CD4-positive, CD25-positive, alpha-beta regulatory T cell (primary cell): ENCODE results near the gene TGFB1I1. TPM values are rescaled to one million over a fixed set of nuclear protein-coding genes. Genes with fewer than 3 reads are reported as not detected.
"Not testable (repeated sequence)": the region's sequence is repeated elsewhere in the genome, so short reads cannot be mapped to it uniquely, and the experiment has no call there.

Experiments
- ATAC-seq, 2 donors: fragments of 150-1000 bp; cut with Tn5 transposase; one replicate each; pipeline ENCODE4 v1.10.0; 2021; ENCODE audit warnings: low read depth in 2 of 2, moderate number of reproducible peaks in 2 of 2, moderate library complexity in 1 of 2
- DNase-seq, 3 donors: peaks; one replicate each; pipeline versions ENCODE4 v3.0.0 to v3.0.0-alpha.2; 2012 to 2022; ENCODE audit warnings: mixed read lengths in 1 of 3
- H3K27ac ChIP-seq: one replicate; pipeline ENCODE4 v1.7.0; 2013; ENCODE audit warnings: mild to moderate bottlenecking, low read length; ENCODE audit not compliant: insufficient read depth, poor library complexity, severe bottlenecking
- H3K27me3 ChIP-seq: one replicate; pipeline ENCODE4 v1.7.0; 2013; ENCODE audit warnings: low read length; ENCODE audit not compliant: control insufficient read depth, insufficient read depth
- H3K36me3 ChIP-seq: one replicate; pipeline ENCODE4 v1.7.0; 2013; ENCODE audit warnings: mild to moderate bottlenecking, low read length, moderate library complexity; ENCODE audit not compliant: control insufficient read depth, insufficient read depth
- H3K4me1 ChIP-seq: 2 replicates; pipeline ENCODE4 v1.7.0; 2013; ENCODE audit warnings: mild to moderate bottlenecking, low read length; ENCODE audit not compliant: insufficient read depth, control insufficient read depth, poor library complexity, severe bottlenecking
- H3K4me3 ChIP-seq: one replicate; pipeline ENCODE4 v1.7.0; 2013; ENCODE audit warnings: low read depth, mild to moderate bottlenecking, low read length, moderate library complexity
- H3K9me3 ChIP-seq, 2 experiments: 1 replicate in 1 of 2; 2 replicates in 1 of 2; pipeline ENCODE4 v1.7.0; 2013; ENCODE audit warnings: low read length in 2 of 2, mild to moderate bottlenecking in 1 of 2, moderate library complexity in 1 of 2; ENCODE audit not compliant: control insufficient read depth in 2 of 2
- H3K27ac Mint-ChIP-seq, 3 donors: one replicate each; pipeline ENCODE4 v1.8.0; 2020 to 2022; ENCODE audit warnings: mild to moderate bottlenecking in 3 of 3, mixed read lengths in 3 of 3, moderate library complexity in 2 of 3
- H3K27me3 Mint-ChIP-seq: one replicate; pipeline ENCODE4 v1.8.0; 2022; ENCODE audit warnings: mild to moderate bottlenecking, mixed read lengths
- H3K36me3 Mint-ChIP-seq: one replicate; pipeline ENCODE4 v1.8.0; 2020; ENCODE audit warnings: mixed read lengths
- H3K4me1 Mint-ChIP-seq, 4 donors: one replicate each; pipeline ENCODE4 v1.8.0; 2020 to 2022; ENCODE audit warnings: mixed read lengths in 4 of 4, mild to moderate bottlenecking in 1 of 4
- H3K4me3 Mint-ChIP-seq, 4 donors: one replicate each; pipeline ENCODE4 v1.8.0; 2020 to 2022; ENCODE audit warnings: mild to moderate bottlenecking in 4 of 4, mixed read lengths in 4 of 4, moderate library complexity in 3 of 4
- H3K9me3 Mint-ChIP-seq, 7 donors: one replicate each; pipeline ENCODE4 v1.8.0; 2020 to 2022; ENCODE audit warnings: mixed read lengths in 7 of 7, mild to moderate bottlenecking in 3 of 7, moderate library complexity in 2 of 7
- polyA plus RNA-seq, 4 donors: library from polyadenylated mRNA; unstranded; fragments of 300-500 nt; fragmentation: Illumina TruSeq; gene quantifications; one replicate each; pipeline ENCODE4 v1.2.3, GENCODE V29; 2021
- total RNA-seq: library from RNA; stranded (reverse); gene quantifications from one replicate; pipeline ENCODE4 v1.2.3, GENCODE V29; 2022

TGFB1I1 gene
- total and polyA plus RNA-seq, 5 donors from 2014 or later: 0.33 to 5.0 (median 1.6) TPM

- no peaks in the 10 kb centered on the region for H3K9me3 ChIP-seq
- H3K27me3 ChIP-seq: no peaks in the 10 kb centered on the region
- no peak for DNase-seq
- peaks cover 0 to 10% (median 2%) of the 10 kb centered on the region in 4 donors for H3K4me1 Mint-ChIP-seq
- H3K27ac ChIP-seq: no peak overlapping the region
- no peaks in the 10 kb centered on the region for H3K9me3 Mint-ChIP-seq
- no peak for ATAC-seq
- H3K27ac Mint-ChIP-seq: no peak overlapping the region
- no peaks in the 10 kb centered on the region for H3K36me3 Mint-ChIP-seq
- no peaks in the 10 kb centered on the region for H3K36me3 ChIP-seq
- H3K4me1 ChIP-seq: no peaks in the 10 kb centered on the region
- H3K4me3 Mint-ChIP-seq: peak overlapping the region in 2 of 4 donors; percentile 8 to 75
- H3K4me3 ChIP-seq: no peak overlapping the region
- peaks cover 6% of the 10 kb centered on the region for H3K27me3 Mint-ChIP-seq
These were observed 31.3 kb upstream of the TGFB1I1 start for GRCh38 chr16:31440516-31441184.

DNA sequence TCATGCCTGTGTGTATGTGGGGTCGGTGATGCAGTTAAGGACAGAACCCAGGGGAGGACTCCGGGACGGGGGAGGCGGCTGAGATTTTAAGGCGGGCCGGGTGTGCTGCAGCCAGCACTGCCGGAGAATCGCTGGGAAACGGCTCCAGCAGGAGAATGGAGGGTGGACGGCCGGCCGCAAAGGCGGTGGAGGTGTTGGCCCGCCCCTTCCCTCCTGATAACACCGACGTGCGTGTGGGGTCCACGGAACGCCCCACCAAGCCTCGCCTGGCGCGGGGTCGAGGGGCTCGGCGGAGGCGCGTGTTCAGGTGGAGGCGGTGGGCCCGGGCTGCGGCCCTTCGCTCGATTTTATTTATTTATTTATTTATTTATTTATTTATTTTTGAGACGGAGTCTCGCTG is 30.0 kb upstream of the TGFB1I1 start:
- Histone ChIP-seq H3K27ac (no peak overlapping the region), H3K9me3 (no peaks in the 10 kb centered on the region), H3K4me3 (no peak overlapping the region), H3K27me3 (no peaks in the 10 kb centered on the region), H3K4me1 (no peaks in the 10 kb centered on the region), H3K36me3 (no peaks in the 10 kb centered on the region)
- Mint-ChIP-seq H3K27me3 (peaks cover 6% of the 10 kb centered on the region), H3K36me3 (no peaks in the 10 kb centered on the region), H3K27ac (peak overlapping the region in 1 of 3 donors; percentile 83), H3K4me1 (peaks cover 0 to 10% (median 2%) of the 10 kb centered on the region in 4 donors), H3K4me3 (peak overlapping the region; percentile 3 to 94 (median 81)), H3K9me3 (peaks cover 0 to 2% (median 0%) of the 10 kb centered on the region in 7 donors)
- DNase-seq (no peak), ATAC-seq (no peak)

DNA sequence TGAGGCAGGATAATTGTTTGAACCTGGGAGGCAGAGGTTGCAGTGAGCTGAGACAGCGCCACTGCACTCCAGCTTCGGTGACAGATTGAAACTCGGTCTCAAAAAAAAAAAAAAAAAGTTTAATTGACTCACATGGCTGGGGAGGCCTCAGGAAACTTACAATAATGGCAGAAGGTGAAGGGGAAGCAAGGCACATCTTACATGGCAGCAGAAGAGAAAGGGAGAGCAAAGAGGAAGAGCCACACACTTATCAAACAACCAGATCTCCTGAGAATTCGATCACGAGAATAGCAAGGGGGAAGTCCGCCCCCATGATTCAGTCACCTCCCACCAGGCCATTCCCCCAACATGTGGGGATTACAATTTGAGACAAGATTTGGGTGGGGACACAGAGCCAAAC is 26.0 kb upstream of the TGFB1I1 start:
- not testable (repeated sequence) for H3K9me3 Mint-ChIP-seq, H3K36me3 Mint-ChIP-seq, H3K9me3 ChIP-seq, H3K27ac ChIP-seq, DNase-seq, H3K4me1 ChIP-seq, H3K27me3 Mint-ChIP-seq, ATAC-seq, H3K36me3 ChIP-seq, H3K4me3 ChIP-seq, H3K27me3 ChIP-seq
- Mint-ChIP-seq H3K4me1 (peaks cover 0 to 11% (median under 1%) of the 10 kb centered on the region in 4 donors), H3K4me3 (peak overlapping the region in 1 of 4 donors; percentile 21), H3K27ac (peak overlapping the region in 1 of 3 donors; percentile 18)

GRCh38 chr16:31451201-31451600 is 20.8 kb upstream of the TGFB1I1 start:
- H3K4me3 Mint-ChIP-seq: peak overlapping the region in 1 of 4 donors; percentile 66
- H3K4me1 Mint-ChIP-seq: peaks cover 5 to 32% (median 21%) of the 10 kb centered on the region in 4 donors
- Histone ChIP-seq H3K27ac (no peak overlapping the region), H3K4me1 (peaks cover 13% of the 10 kb centered on the region), H3K36me3 (no peaks in the 10 kb centered on the region), H3K4me3 (no peak overlapping the region), H3K9me3 (no peaks in the 10 kb centered on the region), H3K27me3 (no peaks in the 10 kb centered on the region)
- ATAC-seq: no peak
- DNase-seq: no peak
- H3K36me3 Mint-ChIP-seq: peaks cover 5% of the 10 kb centered on the region
- H3K27ac Mint-ChIP-seq: peak overlapping the region in 2 of 3 donors; percentile 27 to 60
- H3K9me3 Mint-ChIP-seq: no peaks in the 10 kb centered on the region
- no peaks in the 10 kb centered on the region for H3K27me3 Mint-ChIP-seq

- Histone ChIP-seq H3K27ac (no peak overlapping the region), H3K4me1 (peaks cover 19% of the 10 kb centered on the region), H3K27me3 (no peaks in the 10 kb centered on the region), H3K9me3 (no peaks in the 10 kb centered on the region), H3K36me3 (no peaks in the 10 kb centered on the region), H3K4me3 (no peak overlapping the region)
- Mint-ChIP-seq H3K4me3 (peak overlapping the region in 1 of 4 donors; percentile 66), H3K27me3 (no peaks in the 10 kb centered on the region), H3K36me3 (peaks cover 5% of the 10 kb centered on the region), H3K4me1 (peaks cover 5 to 37% (median 24%) of the 10 kb centered on the region in 4 donors), H3K27ac (peak overlapping the region; percentile 27 to 56 (median 32)), H3K9me3 (no peaks in the 10 kb centered on the region)
- DNase-seq (no peak), ATAC-seq (no peak)
These were observed 20.1 kb upstream of the TGFB1I1 start for GRCh38 chr16:31451681-31452351.

- no peak for ATAC-seq
- H3K4me1 Mint-ChIP-seq: peaks cover 5 to 45% (median 28%) of the 10 kb centered on the region in 4 donors
- Histone ChIP-seq H3K4me3 (no peak overlapping the region), H3K9me3 (no peaks in the 10 kb centered on the region), H3K4me1 (peaks cover 28% of the 10 kb centered on the region), H3K36me3 (no peaks in the 10 kb centered on the region), H3K27ac (no peak overlapping the region), H3K27me3 (no peaks in the 10 kb centered on the region)
- peaks cover 5% of the 10 kb centered on the region for H3K36me3 Mint-ChIP-seq
- H3K27ac Mint-ChIP-seq: peak overlapping the region in 2 of 3 donors; percentile 41 to 56
- no peak overlapping the region for H3K4me3 Mint-ChIP-seq
- no peak for DNase-seq
- no peaks in the 10 kb centered on the region for H3K9me3 Mint-ChIP-seq
- no peaks in the 10 kb centered on the region for H3K27me3 Mint-ChIP-seq
These were observed 19.3 kb upstream of the TGFB1I1 start for GRCh38 chr16:31452631-31453106.

- ATAC-seq (no peak), DNase-seq (no peak)
- Histone ChIP-seq H3K36me3 (no peaks in the 10 kb centered on the region), H3K4me1 (peaks cover 37% of the 10 kb centered on the region), H3K4me3 (no peak overlapping the region), H3K9me3 (no peaks in the 10 kb centered on the region), H3K27me3 (no peaks in the 10 kb centered on the region), H3K27ac (no peak overlapping the region)
- Mint-ChIP-seq H3K27me3 (no peaks in the 10 kb centered on the region), H3K9me3 (no peaks in the 10 kb centered on the region), H3K4me3 (peak overlapping the region in 2 of 4 donors; percentile 42 to 78), H3K4me1 (peaks cover 5 to 52% (median 34%) of the 10 kb centered on the region in 4 donors), H3K36me3 (peaks cover 5% of the 10 kb centered on the region), H3K27ac (peak overlapping the region; percentile 29 to 56 (median 39))
These were observed 18.4 kb upstream of the TGFB1I1 start for GRCh38 chr16:31453255-31454204.
